OCI-LY3 (cell line): ENCODE results near the gene PGS1.

ENCODE experiments used
- H2AFZ ChIP-seq: fragments of 200-600, 300-600 bp; shearing (Covaris generic); 2 replicates; pipeline ENCODE4 v1.6.0; 2014; ENCODE audit warnings: antibody characterized with exemption, low read depth, low read length
- H3K27ac ChIP-seq: fragments of 200-600, 300-600 bp; sonication (generic); 2 replicates; pipeline ENCODE4 v1.5.1; 2014; ENCODE audit warnings: mild to moderate bottlenecking, low read length, moderate library complexity, mixed read lengths
- H3K27me3 ChIP-seq: fragments of 200-600, 300-600 bp; sonication (generic); 2 replicates; pipeline ENCODE4 v1.6.1; 2014; ENCODE audit warnings: low read depth, low read length, mixed read lengths
- H3K36me3 ChIP-seq: fragments of 200-600, 300-600 bp; sonication (generic); replicated peaks from 2 replicates; pipeline ENCODE3; 2014; ENCODE audit warnings: low read depth, low read length, mixed read lengths
- H3K4me1 ChIP-seq: fragments of 300-600, 200-600 bp; sonication (generic); 2 replicates; pipeline ENCODE4 v1.6.1; 2014; ENCODE audit warnings: low read length, mixed read lengths
- H3K4me2 ChIP-seq: fragments of 200-600, 300-600 bp; sonication (generic); 2 replicates; pipeline ENCODE4 v1.6.1; 2014; ENCODE audit warnings: low read length, mixed read lengths
- H3K4me3 ChIP-seq: fragments of 300-600, 200-600 bp; sonication (generic); 2 replicates; pipeline ENCODE4 v1.5.1; 2014; ENCODE audit warnings: antibody characterized with exemption, mild to moderate bottlenecking, low read length, moderate library complexity
- H3K79me2 ChIP-seq: fragments of 300-600, 200-600 bp; shearing (Covaris generic); 2 replicates; pipeline ENCODE4 v1.6.1; 2014; ENCODE audit warnings: mild to moderate bottlenecking, low read length, mixed read lengths
- H3K9ac ChIP-seq: fragments of 300-600, 200-600 bp; shearing (Covaris generic); 2 replicates; pipeline ENCODE4 v1.6.0; 2014; ENCODE audit warnings: mild to moderate bottlenecking, low read length, moderate library complexity
- H3K9me3 ChIP-seq: fragments of 200-600, 300-600 bp; shearing (Covaris generic); 2 replicates; pipeline ENCODE4 v1.6.1; 2014; ENCODE audit warnings: low read length, mixed read lengths; ENCODE audit not compliant: insufficient read depth
- H4K20me1 ChIP-seq: fragments of 200-600, 300-600 bp; sonication (generic); 2 replicates; pipeline ENCODE4 v1.6.1; 2016; ENCODE audit warnings: low read length, mixed read lengths; ENCODE audit not compliant: insufficient read depth
- CTCF ChIP-seq: fragments of 200-600, 300-600 bp; sonication (generic); IDR thresholded peaks from 2 replicates; pipeline ENCODE4 v1.5.1; 2014; ENCODE audit warnings: antibody characterized with exemption, low read length, low read depth
- EZH2phosphoT487 ChIP-seq: fragments of 200-600 bp; shearing (Covaris generic); IDR thresholded peaks from 2 replicates; pipeline ENCODE4 v1.6.1; 2018; ENCODE audit warnings: antibody characterized with exemption, mixed run types, low read depth

Gene PGS1

GRCh38 chr17:78469443-78469842, 91.0 kb downstream of the PGS1 start:
- no peaks in the 10 kb centered on the region for H4K20me1 ChIP-seq
- no peaks in the 10 kb centered on the region for H3K9me3 ChIP-seq
- no peak overlapping the region for H3K27ac ChIP-seq
- no peak overlapping the region for H2AFZ ChIP-seq
- no peak for TF ChIP-seq EZH2phosphoT487
- TF ChIP-seq CTCF: no peak
- no peaks in the 10 kb centered on the region for H3K36me3 ChIP-seq
- no peak overlapping the region for H3K4me3 ChIP-seq
- H3K27me3 ChIP-seq: no peaks in the 10 kb centered on the region
- H3K79me2 ChIP-seq: no peaks in the 10 kb centered on the region
- no peak overlapping the region for H3K4me2 ChIP-seq
- no peak overlapping the region for H3K9ac ChIP-seq
- peaks cover 26% of the 10 kb centered on the region for H3K4me1 ChIP-seq

GRCh38 chr17:78471635-78472034, 93.2 kb downstream of the PGS1 start:
- Histone ChIP-seq H3K4me2 (peak overlapping the region; percentile 90), H3K9me3 (no peaks in the 10 kb centered on the region), H3K9ac (no peak overlapping the region), H3K79me2 (no peaks in the 10 kb centered on the region), H2AFZ (no peak overlapping the region), H3K4me1 (peaks cover 34% of the 10 kb centered on the region), H3K36me3 (peaks cover 3% of the 10 kb centered on the region), H4K20me1 (no peaks in the 10 kb centered on the region), H3K4me3 (no peak overlapping the region), H3K27ac (no peak overlapping the region), H3K27me3 (0 out of 2 replicates have a peak, but pooled peaks cover 5% of the 10 kb centered on the region)
- no peak for TF ChIP-seq EZH2phosphoT487
- TF ChIP-seq CTCF: no peak

- Histone ChIP-seq H3K4me2 (peak overlapping the region; percentile 90), H3K9ac (peak overlapping the region; percentile 57), H4K20me1 (no peaks in the 10 kb centered on the region), H3K36me3 (peaks cover 3% of the 10 kb centered on the region), H3K4me1 (peaks cover 34% of the 10 kb centered on the region), H3K4me3 (peak overlapping the region; percentile 73), H3K79me2 (no peaks in the 10 kb centered on the region), H3K27ac (peak overlapping the region; percentile 19; the same call in 1 of the 2 replicates), H3K9me3 (no peaks in the 10 kb centered on the region), H2AFZ (peak overlapping the region; percentile 93), H3K27me3 (0 out of 2 replicates have a peak, but pooled peaks cover 5% of the 10 kb centered on the region)
- TF ChIP-seq EZH2phosphoT487: no peak
- no peak for TF ChIP-seq CTCF
Measured at GRCh38 chr17:78472035-78472905, 93.8 kb downstream of the PGS1 start.

- no peak overlapping the region for H3K4me2 ChIP-seq
Measured at GRCh38 chr17:78473951-78474613, 95.6 kb downstream of the PGS1 start.

More at GRCh38 chr17:78473951-78474613, 95.6 kb downstream of the PGS1 start:
- Histone ChIP-seq H3K79me2 (no peaks in the 10 kb centered on the region), H3K4me1 (peaks cover 34% of the 10 kb centered on the region), H3K27me3 (0 out of 2 replicates have a peak, but pooled peaks cover 5% of the 10 kb centered on the region), H3K36me3 (peaks cover 3% of the 10 kb centered on the region), H4K20me1 (no peaks in the 10 kb centered on the region), H3K9ac (no peak overlapping the region), H3K9me3 (no peaks in the 10 kb centered on the region), H3K27ac (no peak overlapping the region), H2AFZ (no peak overlapping the region), H3K4me3 (no peak overlapping the region)
- no peak for TF ChIP-seq EZH2phosphoT487
- TF ChIP-seq CTCF: no peak
